ENCODE data around the gene C5orf47.
A peak's percentile ranks its signal among the peaks of the same experiment; 100 is the strongest.

The C5orf47 gene

GRCh38 chr5:173970878-173971650, 17.9 kb upstream of the C5orf47 start:
- DNase-seq: no peak

- no peak for DNase-seq
These were observed 17.2 kb upstream of the C5orf47 start for GRCh38 chr5:173971681-173972345.

- no peak for DNase-seq
These were observed 16.4 kb upstream of the C5orf47 start for GRCh38 chr5:173972607-173972924.

GRCh38 chr5:173972925-173973615, 15.9 kb upstream of the C5orf47 start:
- DNase-seq: peak; percentile 75

- no peak for DNase-seq
These were observed 15.4 kb upstream of the C5orf47 start for GRCh38 chr5:173973616-173973969.

GRCh38 chr5:173974688-173975239, 14.2 kb upstream of the C5orf47 start:
- DNase-seq: no peak

- no peak for DNase-seq
These were observed 7.7 kb upstream of the C5orf47 start for GRCh38 chr5:173981185-173981761.

- DNase-seq: no peak
These were observed 4.8 kb upstream of the C5orf47 start for GRCh38 chr5:173984218-173984617.

- no peak for DNase-seq
These were observed 587 bp downstream of the C5orf47 start for GRCh38 chr5:173989432-173990082.

- no peak for DNase-seq
These were observed 8.4 kb downstream of the C5orf47 start for GRCh38 chr5:173997331-173997730.

GRCh38 chr5:173998531-173998930, 9.6 kb downstream of the C5orf47 start:
- no peak for DNase-seq

GRCh38 chr5:174000076-174000475, 11.1 kb downstream of the C5orf47 start:
- no peak for DNase-seq

GRCh38 chr5:174003795-174004194, 14.8 kb downstream of the C5orf47 start:
- no peak for DNase-seq

- no peak for DNase-seq
These were observed 20.0 kb downstream of the C5orf47 start for GRCh38 chr5:174008922-174009321.

- no peak for DNase-seq
These were observed 21.4 kb downstream of the C5orf47 start for GRCh38 chr5:174010365-174010764.

GRCh38 chr5:174011441-174011840, 22.5 kb downstream of the C5orf47 start:
- DNase-seq: no peak

- peak; percentile 22 for DNase-seq
These were observed 31.3 kb downstream of the C5orf47 start for GRCh38 chr5:174020069-174020927.

GRCh38 chr5:174020928-174021304, 31.9 kb downstream of the C5orf47 start:
- DNase-seq: no peak

- DNase-seq: no peak
These were observed 33.6 kb downstream of the C5orf47 start for GRCh38 chr5:174022384-174023095.

GRCh38 chr5:174030286-174030685, 41.3 kb downstream of the C5orf47 start:
- DNase-seq: no peak
